NCI-H146 treated with DMSO at 0.1 percent for 48 hours (cell line): ENCODE results near the gene EPB41L4A.
"Not testable (repeated sequence)": the region's sequence is repeated elsewhere in the genome, so short reads cannot be mapped to it uniquely, and the experiment has no call there.

Experiments used
- DNase-seq: peaks from one replicate; lab custom pipeline; 2025; ENCODE audit not compliant: unreplicated experiment; lab: John Stamatoyannopoulos, UW

EPB41L4A gene

GRCh38 chr5:112419164-112419985 lies at the start of gene EPB41L4A:
Gene EPB41L4A (minus strand): TSS chr5:112419277. CDS start chr5:112419039, 238 bp downstream.
- DNase-seq = no peak

- DNase-seq = no peak
Measured at GRCh38 chr5:112467485-112467884, 48.4 kb upstream of the EPB41L4A start.

GRCh38 chr5:112466261-112466660 lies 47.2 kb upstream of the EPB41L4A start:
- DNase-seq = not testable (repeated sequence)

DNA sequence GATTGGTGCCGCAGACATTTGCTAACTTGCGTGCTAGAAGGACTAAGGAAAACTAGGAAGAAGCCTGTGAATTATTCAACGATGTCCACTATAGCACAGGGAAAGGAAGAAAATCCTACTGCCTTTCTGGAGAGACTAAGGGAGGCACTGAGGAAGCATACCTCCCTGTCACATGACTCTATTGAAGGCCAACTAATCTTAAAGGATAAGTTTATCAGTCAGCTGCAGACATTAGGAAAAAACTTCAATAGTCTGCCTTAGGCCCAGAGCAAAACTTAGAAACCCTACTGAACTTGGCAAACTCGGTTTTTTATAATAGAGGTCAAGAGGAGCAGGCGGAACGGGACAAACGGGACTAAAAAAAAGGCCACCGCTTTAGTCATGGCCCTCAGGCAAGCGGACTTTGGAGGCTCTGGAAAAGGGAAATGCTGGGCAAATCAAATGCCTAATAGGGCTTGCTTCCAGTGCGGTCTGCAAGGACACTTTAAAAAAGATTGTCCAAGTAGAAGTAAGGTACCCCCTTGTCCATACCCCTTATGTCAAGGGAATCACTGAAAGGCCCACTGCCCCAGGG lies 28.2 kb upstream of the EPB41L4A start:
- not testable (repeated sequence) for DNase-seq

GRCh38 chr5:112445626-112446350 lies 26.7 kb upstream of the EPB41L4A start:
- DNase-seq = no peak

DNA sequence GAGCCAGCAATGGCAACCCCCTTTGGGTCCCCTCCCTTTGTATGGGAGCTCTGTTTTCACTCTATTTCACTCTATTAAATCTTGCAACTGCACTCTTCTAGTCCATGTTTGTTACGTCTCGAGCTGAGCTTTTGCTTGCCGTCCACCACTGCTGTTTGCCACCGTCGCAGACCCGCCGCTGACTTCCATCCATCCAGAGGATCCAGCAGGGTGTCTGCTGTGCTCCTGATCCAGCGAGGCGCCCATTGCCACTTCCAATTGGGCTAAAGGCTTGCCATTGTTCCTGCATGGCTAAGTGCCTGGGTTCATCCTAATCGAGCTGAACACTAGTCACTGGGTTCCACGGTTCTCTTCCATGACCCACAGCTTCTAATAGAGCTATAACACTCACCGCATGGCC lies 24.9 kb upstream of the EPB41L4A start:
- not testable (repeated sequence) for DNase-seq

GRCh38 chr5:112440031-112440430 lies 21.0 kb upstream of the EPB41L4A start:
- no peak for DNase-seq

DNA sequence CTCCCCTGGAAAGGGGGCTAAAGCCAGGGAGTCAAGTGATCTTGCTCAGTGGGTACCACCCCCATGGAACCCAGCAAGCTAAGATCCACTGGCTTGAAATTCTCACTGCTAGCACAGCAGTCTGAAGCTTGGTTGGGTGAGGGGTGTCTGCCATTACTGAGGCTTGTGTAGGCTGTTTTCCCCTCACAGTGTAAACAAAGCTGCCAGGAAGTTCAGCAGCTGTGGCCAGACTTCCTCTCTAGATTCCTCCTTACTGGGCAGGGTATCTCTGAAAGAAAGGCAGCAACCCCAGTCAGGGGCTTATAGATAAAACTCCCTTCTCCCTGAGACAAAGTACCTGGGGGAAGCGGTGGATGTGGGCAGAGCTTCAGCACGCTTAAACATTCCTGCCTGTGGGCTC lies 17.1 kb upstream of the EPB41L4A start:
- no peak for DNase-seq

DNA sequence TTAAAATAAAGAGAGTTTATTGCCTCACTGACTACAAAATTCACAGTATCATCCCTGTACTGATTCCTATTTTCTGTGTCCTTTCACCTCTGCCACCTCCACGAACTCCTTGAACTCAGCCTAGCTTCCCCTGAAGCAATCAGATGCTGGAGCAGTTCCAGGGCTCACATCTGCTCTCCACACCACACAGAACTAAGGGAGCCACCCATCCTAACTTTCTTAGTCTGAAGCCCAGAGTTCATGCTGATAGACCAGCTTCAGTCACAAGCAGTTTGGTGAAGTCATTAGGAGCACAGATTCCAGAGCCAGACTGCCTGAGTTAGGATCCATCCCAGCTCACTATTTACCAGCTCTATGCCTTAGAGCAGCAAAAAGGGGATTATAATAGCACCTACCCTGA lies 15.6 kb upstream of the EPB41L4A start:
- DNase-seq = no peak

DNA sequence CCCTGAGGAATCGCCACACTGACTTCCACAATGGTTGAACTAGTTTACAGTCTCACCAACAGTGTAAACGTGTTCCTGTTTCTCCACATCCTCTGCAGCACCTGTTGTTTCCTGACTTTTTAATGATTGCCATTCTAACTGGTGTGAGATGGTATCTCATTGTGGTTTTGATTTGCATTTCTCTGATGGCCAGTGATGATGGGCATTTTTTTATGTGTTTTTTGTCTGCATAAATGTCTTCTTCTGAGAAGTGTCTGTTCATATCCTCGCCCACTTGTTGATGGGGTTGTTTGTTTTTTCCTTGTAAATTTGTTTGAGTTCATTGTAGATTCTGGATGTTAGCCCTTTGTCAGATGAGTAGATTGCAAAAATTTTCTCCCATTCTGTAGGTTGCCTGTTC lies 7.1 kb upstream of the EPB41L4A start:
- not testable (repeated sequence) for DNase-seq

DNA sequence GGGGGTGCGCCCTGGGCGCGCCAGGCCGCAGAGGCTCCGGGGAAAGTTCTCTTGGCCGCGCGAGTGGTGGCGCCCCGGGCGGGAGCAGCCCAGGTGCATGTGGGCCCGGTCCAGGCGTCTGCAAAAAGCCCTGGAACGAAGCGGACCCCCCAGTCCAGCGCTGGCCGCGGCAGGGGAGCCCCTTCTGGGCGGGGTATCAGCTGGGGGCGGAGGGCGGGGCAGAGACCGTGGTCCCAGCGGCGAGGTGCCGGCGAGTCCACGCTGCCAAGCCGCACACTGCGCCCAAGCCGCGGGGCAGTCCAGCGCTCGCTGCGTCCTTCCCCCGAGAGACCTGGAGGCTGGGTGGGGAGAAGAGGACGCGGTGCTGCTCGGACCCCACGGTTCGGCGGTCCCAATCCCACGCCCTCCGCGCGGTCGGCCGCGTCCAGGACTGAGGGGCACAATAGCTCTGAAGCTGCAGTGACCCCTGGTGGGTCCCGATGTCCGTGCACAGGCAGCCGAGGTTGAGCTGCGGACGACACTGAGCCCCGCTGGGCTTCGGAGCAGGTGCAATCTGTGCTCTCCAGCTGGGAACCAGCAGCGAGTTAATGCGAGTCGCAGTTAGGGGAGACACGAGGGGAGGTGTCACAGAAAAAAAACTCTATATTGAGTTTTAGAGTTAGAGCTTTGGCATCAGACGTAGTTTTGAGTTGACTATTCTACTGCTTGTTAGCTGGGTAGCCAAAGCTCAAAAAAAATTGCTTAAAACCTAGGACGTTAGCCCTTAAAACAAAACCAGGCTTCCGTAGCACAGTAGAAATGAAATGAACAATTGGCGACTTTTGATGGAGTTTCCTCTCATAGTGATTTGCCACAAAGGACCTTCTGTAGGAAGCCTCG lies 1.1 kb upstream of the EPB41L4A start:
- DNase-seq = peak; percentile 64

- no peak for DNase-seq
Measured at GRCh38 chr5:112418659-112419163, 366 bp downstream of the EPB41L4A start.

GRCh38 chr5:112417931-112418658 lies 982 bp downstream of the EPB41L4A start:
- DNase-seq = no peak

- no peak for DNase-seq
Measured at GRCh38 chr5:112415552-112415951, 3.5 kb downstream of the EPB41L4A start.

DNA sequence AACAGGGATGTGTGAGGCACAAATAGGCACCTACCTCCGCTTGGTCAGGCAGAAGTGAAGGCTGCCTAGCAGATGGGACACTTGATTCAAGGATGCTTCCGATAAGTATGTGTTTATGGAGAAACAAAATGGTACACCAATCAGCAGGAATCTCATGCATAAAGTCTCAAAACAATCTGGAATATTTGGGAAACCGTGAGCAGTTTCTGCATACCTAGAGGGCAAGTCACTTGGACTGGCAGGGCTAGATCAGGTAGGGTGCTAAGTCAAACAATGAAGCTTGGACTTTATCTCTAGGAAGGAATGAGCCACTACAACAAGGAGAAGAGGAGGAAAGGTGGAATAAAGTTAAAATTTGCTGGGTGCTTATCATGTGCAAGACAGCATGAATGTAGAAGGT lies 5.5 kb downstream of the EPB41L4A start:
- DNase-seq = no peak

GRCh38 chr5:112412346-112412745 lies 6.7 kb downstream of the EPB41L4A start:
- no peak for DNase-seq

- DNase-seq = no peak
Measured at GRCh38 chr5:112411903-112412302, 7.2 kb downstream of the EPB41L4A start.

GRCh38 chr5:112407666-112408065 lies 11.4 kb downstream of the EPB41L4A start:
- DNase-seq = no peak

DNA sequence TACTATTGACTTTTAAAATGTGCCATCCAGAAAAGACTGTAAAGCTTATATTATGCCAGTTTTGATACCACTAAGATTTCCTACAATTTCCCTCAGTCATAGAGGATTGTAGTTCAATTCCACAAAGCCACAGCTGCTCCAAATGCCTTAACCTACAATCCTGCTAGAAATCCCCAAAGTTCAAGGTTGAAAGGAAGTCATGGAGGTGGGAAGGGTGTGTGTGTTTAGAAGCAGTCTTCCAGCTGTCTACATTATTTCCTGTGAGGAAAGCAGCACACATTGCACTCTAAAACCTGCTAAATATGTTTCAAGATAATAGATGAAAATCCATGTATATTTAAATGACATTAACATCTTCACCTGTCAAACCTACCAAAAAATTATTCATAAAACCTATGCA lies 11.8 kb downstream of the EPB41L4A start:
- no peak for DNase-seq

- DNase-seq = no peak
Measured at GRCh38 chr5:112403069-112403468, 16.0 kb downstream of the EPB41L4A start.
